Astrocyte (in vitro differentiated cells and primary cell): Measurements from ENCODE around the gene CLIP2. TPM values are rescaled to one million over a fixed set of nuclear protein-coding genes. Genes with fewer than 3 reads are reported as not detected.
"Not testable (repeated sequence)": the region's sequence is repeated elsewhere in the genome, so short reads cannot be mapped to it uniquely, and the experiment has no call there.

Experiments used
- DNase-seq: peaks from one replicate; pipeline ENCODE4 v3.0.0-alpha.2; 2010; ENCODE audit warnings: low read depth
- FAIRE-seq: peaks from 2 replicates; lab custom pipeline; 2011; peaks lifted over from hg19 to GRCh38; lab: Jason Lieb, UNC
- H2AFZ ChIP-seq: 2 replicates; pipeline ENCODE4 v1.6.0; 2012; ENCODE audit warnings: low read depth, low read length, inconsistent platforms
- H3K27ac ChIP-seq: 2 replicates; pipeline ENCODE4 v1.5.1; 2011; ENCODE audit warnings: low read depth, low read length, inconsistent platforms
- H3K27me3 ChIP-seq: 2 replicates; pipeline ENCODE4 v1.6.0; 2011; ENCODE audit warnings: low read length, inconsistent platforms; ENCODE audit not compliant: insufficient read depth
- H3K36me3 ChIP-seq: 2 replicates; pipeline ENCODE4 v1.5.1; 2011; ENCODE audit warnings: low read length, inconsistent platforms; ENCODE audit not compliant: insufficient read depth
- H3K4me1 ChIP-seq: 2 replicates; pipeline ENCODE4 v1.5.1; 2011; ENCODE audit warnings: low read length, inconsistent platforms; ENCODE audit not compliant: insufficient read depth
- H3K4me2 ChIP-seq: 2 replicates; pipeline ENCODE4 v1.6.0; 2012; ENCODE audit warnings: low read length, inconsistent platforms
- H3K4me3 ChIP-seq: 2 replicates; pipeline ENCODE4 v1.5.1; 2011; ENCODE audit warnings: low read depth, mild to moderate bottlenecking, low read length, inconsistent platforms; ENCODE audit not compliant: insufficient read depth
- H3K79me2 ChIP-seq: 2 replicates; pipeline ENCODE4 v1.6.0; 2012; ENCODE audit warnings: mild to moderate bottlenecking, low read length, inconsistent platforms; ENCODE audit not compliant: insufficient read depth
- H3K9ac ChIP-seq: 2 replicates; pipeline ENCODE4 v1.6.0; 2012; ENCODE audit warnings: mild to moderate bottlenecking, low read length, inconsistent platforms
- H3K9me3 ChIP-seq: 2 replicates; pipeline ENCODE4 v1.5.1; 2012; ENCODE audit warnings: low read depth, mild to moderate bottlenecking, low read length, inconsistent platforms; ENCODE audit not compliant: insufficient read depth
- H4K20me1 ChIP-seq: 2 replicates; pipeline ENCODE4 v1.6.0; 2012; ENCODE audit warnings: low read length, inconsistent platforms; ENCODE audit not compliant: insufficient read depth
- H3K27ac Mint-ChIP-seq: one replicate; pipeline ENCODE4 v1.8.0; 2021; ENCODE audit warnings: mild to moderate bottlenecking, mixed read lengths; ENCODE audit not compliant: unreplicated experiment
- H3K27me3 Mint-ChIP-seq: one replicate; pipeline ENCODE4 v1.8.0; 2021; ENCODE audit warnings: low read depth, mixed read lengths; ENCODE audit not compliant: unreplicated experiment
- H3K36me3 Mint-ChIP-seq: one replicate; pipeline ENCODE4 v1.8.0; 2021; ENCODE audit warnings: low read depth, mixed read lengths; ENCODE audit not compliant: unreplicated experiment
- H3K4me1 Mint-ChIP-seq: one replicate; pipeline ENCODE4 v1.8.0; 2021; ENCODE audit warnings: low read depth, mixed read lengths; ENCODE audit not compliant: unreplicated experiment
- H3K4me3 Mint-ChIP-seq: one replicate; pipeline ENCODE4 v1.8.0; 2021; ENCODE audit warnings: mild to moderate bottlenecking, moderate library complexity, mixed read lengths; ENCODE audit not compliant: unreplicated experiment
- H3K9me3 Mint-ChIP-seq: one replicate; pipeline ENCODE4 v1.8.0; 2021; ENCODE audit warnings: mild to moderate bottlenecking, mixed read lengths; ENCODE audit not compliant: unreplicated experiment
- EZH2 ChIP-seq: IDR thresholded peaks from 2 replicates; pipeline ENCODE4 v1.6.1; 2012; ENCODE audit warnings: mild to moderate bottlenecking, low read length, inconsistent platforms; ENCODE audit not compliant: insufficient read depth
- total RNA-seq: library from RNA; stranded (reverse); gene quantifications from 2 replicates; pipeline ENCODE4 v1.2.1, GENCODE V29; 2021
- TF ChIP-seq, protein P1 (sequence below): IDR thresholded peaks from 2 replicates; pipeline ENCODE4 v1.5.1; 2011; ENCODE audit warnings: low read depth, mild to moderate bottlenecking, inconsistent platforms, low read length, moderate library complexity; ENCODE audit not compliant: insufficient read depth

CLIP2 gene
- total RNA-seq, 1 donor from 2014 or later = 31.4 TPM

DNA sequence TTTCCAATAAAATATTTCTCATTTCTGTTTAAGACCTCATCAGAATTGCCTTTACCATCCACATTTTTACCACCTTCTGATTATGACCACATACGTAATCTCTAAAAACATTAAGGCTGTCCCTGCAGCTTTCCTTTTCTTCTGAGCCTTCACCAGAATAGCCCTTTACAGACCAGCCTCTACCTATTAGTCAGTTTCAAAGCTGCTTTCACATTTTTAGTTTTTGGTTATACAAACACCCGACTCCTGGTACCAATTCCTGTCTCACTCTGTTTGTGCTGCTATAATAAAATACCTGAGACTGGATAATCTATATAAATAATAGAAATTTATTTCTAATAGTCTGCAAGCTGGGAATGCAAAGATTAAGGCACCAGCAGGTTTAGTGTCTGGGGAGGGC is 149.1 kb downstream of the CLIP2 start:
- no peak overlapping the region for H3K4me3 ChIP-seq
- no peaks in the 10 kb centered on the region for H3K4me1 ChIP-seq
- Mint-ChIP-seq H3K9me3 (peaks cover 8% of the 10 kb centered on the region), H3K36me3 (no peaks in the 10 kb centered on the region), H3K27ac (no peak overlapping the region), H3K27me3 (peaks cover 2% of the 10 kb centered on the region), H3K4me3 (no peak overlapping the region), H3K4me1 (peaks cover 3% of the 10 kb centered on the region)
- FAIRE-seq = no peak
- no peaks in the 10 kb centered on the region for H3K9me3 ChIP-seq
- H2AFZ ChIP-seq = no peak overlapping the region
- H3K79me2 ChIP-seq = no peaks in the 10 kb centered on the region
- H3K4me2 ChIP-seq = no peak overlapping the region
- H3K9ac ChIP-seq = no peak overlapping the region
- no peak for DNase-seq
- H3K36me3 ChIP-seq = no peaks in the 10 kb centered on the region
- no peaks in the 10 kb centered on the region for H3K27me3 ChIP-seq
- TF ChIP-seq EZH2 = no peak
- TF ChIP-seq, protein P1, sequence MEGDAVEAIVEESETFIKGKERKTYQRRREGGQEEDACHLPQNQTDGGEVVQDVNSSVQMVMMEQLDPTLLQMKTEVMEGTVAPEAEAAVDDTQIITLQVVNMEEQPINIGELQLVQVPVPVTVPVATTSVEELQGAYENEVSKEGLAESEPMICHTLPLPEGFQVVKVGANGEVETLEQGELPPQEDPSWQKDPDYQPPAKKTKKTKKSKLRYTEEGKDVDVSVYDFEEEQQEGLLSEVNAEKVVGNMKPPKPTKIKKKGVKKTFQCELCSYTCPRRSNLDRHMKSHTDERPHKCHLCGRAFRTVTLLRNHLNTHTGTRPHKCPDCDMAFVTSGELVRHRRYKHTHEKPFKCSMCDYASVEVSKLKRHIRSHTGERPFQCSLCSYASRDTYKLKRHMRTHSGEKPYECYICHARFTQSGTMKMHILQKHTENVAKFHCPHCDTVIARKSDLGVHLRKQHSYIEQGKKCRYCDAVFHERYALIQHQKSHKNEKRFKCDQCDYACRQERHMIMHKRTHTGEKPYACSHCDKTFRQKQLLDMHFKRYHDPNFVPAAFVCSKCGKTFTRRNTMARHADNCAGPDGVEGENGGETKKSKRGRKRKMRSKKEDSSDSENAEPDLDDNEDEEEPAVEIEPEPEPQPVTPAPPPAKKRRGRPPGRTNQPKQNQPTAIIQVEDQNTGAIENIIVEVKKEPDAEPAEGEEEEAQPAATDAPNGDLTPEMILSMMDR = no peak
- H4K20me1 ChIP-seq = no peaks in the 10 kb centered on the region
- no peak overlapping the region for H3K27ac ChIP-seq

DNA sequence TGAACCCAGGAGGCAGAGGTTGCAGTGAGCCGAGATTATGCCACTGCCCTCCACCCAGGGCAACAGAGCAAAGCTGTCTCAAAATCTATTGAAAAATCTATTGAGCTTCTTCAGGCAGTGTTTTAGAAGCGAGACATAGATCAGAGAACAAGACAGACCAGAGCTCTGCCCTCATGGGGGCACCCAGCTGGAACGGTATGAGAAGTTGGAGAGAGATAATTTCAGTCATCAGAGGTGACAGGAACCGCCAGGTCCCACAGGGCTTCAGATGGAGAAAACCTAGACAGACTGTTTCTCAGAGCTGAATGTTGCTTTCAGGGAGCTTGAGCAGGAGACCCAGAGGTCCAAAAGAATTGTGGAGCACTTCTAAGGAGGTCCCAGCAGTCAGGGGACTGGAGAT is 150.3 kb downstream of the CLIP2 start:
- Histone ChIP-seq H3K4me2 (no peak overlapping the region), H3K4me1 (no peaks in the 10 kb centered on the region), H3K9me3 (no peaks in the 10 kb centered on the region), H3K9ac (no peak overlapping the region), H4K20me1 (no peaks in the 10 kb centered on the region), H3K27ac (no peak overlapping the region), H3K27me3 (no peaks in the 10 kb centered on the region), H3K79me2 (no peaks in the 10 kb centered on the region), H3K36me3 (no peaks in the 10 kb centered on the region), H3K4me3 (no peak overlapping the region), H2AFZ (no peak overlapping the region)
- H3K27ac Mint-ChIP-seq = no peak overlapping the region
- peaks cover 3% of the 10 kb centered on the region for H3K4me1 Mint-ChIP-seq
- FAIRE-seq (no peak), DNase-seq (no peak)
- peaks cover 7% of the 10 kb centered on the region for H3K27me3 Mint-ChIP-seq
- no peak overlapping the region for H3K4me3 Mint-ChIP-seq
- peaks cover 8% of the 10 kb centered on the region for H3K9me3 Mint-ChIP-seq
- no peaks in the 10 kb centered on the region for H3K36me3 Mint-ChIP-seq
- TF ChIP-seq, protein P1 = no peak
- no peak for TF ChIP-seq EZH2

DNA sequence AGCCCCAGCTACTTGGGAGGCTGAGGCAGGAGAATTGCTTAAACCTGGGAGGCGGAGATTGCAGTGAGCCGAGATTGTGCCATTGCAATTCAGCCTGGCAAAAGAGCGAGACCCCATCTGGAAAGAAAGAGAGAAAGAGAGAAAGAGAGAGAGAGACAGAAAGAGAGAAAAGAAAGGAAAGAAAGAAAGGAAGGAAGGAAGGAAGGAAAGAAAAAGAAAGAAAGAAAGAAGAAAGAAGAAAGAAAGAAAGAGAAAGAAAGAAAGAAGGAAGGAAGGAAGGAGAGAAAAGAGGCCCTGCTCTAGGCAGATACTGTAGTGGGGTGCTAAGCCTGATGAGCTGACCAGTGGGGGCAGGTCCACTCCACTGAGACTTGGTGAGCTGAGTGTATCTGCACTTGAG is 150.9 kb downstream of the CLIP2 start:
- not testable (repeated sequence) for H3K36me3 Mint-ChIP-seq, DNase-seq, H3K9me3 ChIP-seq, H3K27me3 ChIP-seq, H3K4me2 ChIP-seq, H3K36me3 ChIP-seq, FAIRE-seq, H3K4me3 ChIP-seq, H3K4me1 Mint-ChIP-seq, H3K27ac ChIP-seq, H3K4me3 Mint-ChIP-seq, H2AFZ ChIP-seq, H3K9ac ChIP-seq, H3K79me2 ChIP-seq, H3K4me1 ChIP-seq, H3K27me3 Mint-ChIP-seq, H4K20me1 ChIP-seq, H3K9me3 Mint-ChIP-seq, H3K27ac Mint-ChIP-seq
